ENCODE results near the gene SLC22A4. TPM values are rescaled to one million over a fixed set of nuclear protein-coding genes. Genes with fewer than 3 reads are reported as not detected.

Gene SLC22A4
- total and polyA plus RNA-seq, 2 of the 8 experiments (the other 6 are each of a cell fraction or from before 2014, with no cell fraction given), result 0.45 to 0.60 TPM

GRCh38 chr5:132293992-132294727 lies at the start of gene SLC22A4 (continued):
- no peak for TF ChIP-seq CBX5 (IDR thresholded peaks at IDR 0.05; ENCODE audit: low read depth, low read length)
- TF ChIP-seq POU5F1 (IDR thresholded peaks at IDR 0.05; ENCODE audit: low read depth, low read length), result no peak
- no peak for TF ChIP-seq CTBP2 (IDR thresholded peaks at IDR 0.05; ENCODE audit: borderline replicate concordance, insufficient read depth, insufficient read length, low read length)
- no peak for TF ChIP-seq TAF7 (optimal IDR thresholded peaks at IDR 0.05; ENCODE audit: borderline replicate concordance, low read depth, low read length)
- peak; percentile 25; the same call in 1 of the 2 replicates for TF ChIP-seq YY1 (IDR thresholded peaks at IDR 0.05; ENCODE audit: low read depth, low read length)
- peak in 1 of 2 experiments; percentile 71; a peak in 1 of 3 replicates for TF ChIP-seq EP300 (IDR thresholded peaks at IDR 0.05; ENCODE audit: borderline replicate concordance in 1 of 2, low read depth in 2 of 2, low read length in 2 of 2)
- TF ChIP-seq SP4 (IDR thresholded peaks at IDR 0.05; ENCODE audit: low read length), result no peak
- peak; percentile 79 for TF ChIP-seq MAX (IDR thresholded peaks at IDR 0.05)
- TF ChIP-seq EGR1 (IDR thresholded peaks at IDR 0.05; ENCODE audit: borderline replicate concordance, low read depth, low read length), result 0 out of 2 replicates have a peak, but pooled peaks have one; percentile 21
- TF ChIP-seq KDM4A (IDR thresholded peaks at IDR 0.05; ENCODE audit: low read depth, low read length, severe bottlenecking), result peak; percentile 16
- no peak for TF ChIP-seq TCF12 (IDR thresholded peaks at IDR 0.05; ENCODE audit: low read depth, low read length)
- no peak for TF ChIP-seq BCL11A (IDR thresholded peaks at IDR 0.05; ENCODE audit: low read depth in 2 of 2, low read length in 2 of 2)
- no peak for TF ChIP-seq SP1 (IDR thresholded peaks at IDR 0.05; ENCODE audit: low read depth, low read length)
- no peak for TF ChIP-seq CHD2 (IDR thresholded peaks at IDR 0.05; ENCODE audit: low read length)
- no peak for TF ChIP-seq CBX8 (IDR thresholded peaks at IDR 0.05; ENCODE audit: borderline replicate concordance, low read depth, low read length)
- 0 out of 3 replicates have a peak, but pooled peaks of 1 of the 2 experiments have one; percentile 9 for TF ChIP-seq POLR2A (IDR thresholded peaks at IDR 0.05; ENCODE audit: control extremely low read depth in 1 of 2, low read depth in 2 of 2, low read length in 2 of 2)
- TF ChIP-seq, protein P1, sequence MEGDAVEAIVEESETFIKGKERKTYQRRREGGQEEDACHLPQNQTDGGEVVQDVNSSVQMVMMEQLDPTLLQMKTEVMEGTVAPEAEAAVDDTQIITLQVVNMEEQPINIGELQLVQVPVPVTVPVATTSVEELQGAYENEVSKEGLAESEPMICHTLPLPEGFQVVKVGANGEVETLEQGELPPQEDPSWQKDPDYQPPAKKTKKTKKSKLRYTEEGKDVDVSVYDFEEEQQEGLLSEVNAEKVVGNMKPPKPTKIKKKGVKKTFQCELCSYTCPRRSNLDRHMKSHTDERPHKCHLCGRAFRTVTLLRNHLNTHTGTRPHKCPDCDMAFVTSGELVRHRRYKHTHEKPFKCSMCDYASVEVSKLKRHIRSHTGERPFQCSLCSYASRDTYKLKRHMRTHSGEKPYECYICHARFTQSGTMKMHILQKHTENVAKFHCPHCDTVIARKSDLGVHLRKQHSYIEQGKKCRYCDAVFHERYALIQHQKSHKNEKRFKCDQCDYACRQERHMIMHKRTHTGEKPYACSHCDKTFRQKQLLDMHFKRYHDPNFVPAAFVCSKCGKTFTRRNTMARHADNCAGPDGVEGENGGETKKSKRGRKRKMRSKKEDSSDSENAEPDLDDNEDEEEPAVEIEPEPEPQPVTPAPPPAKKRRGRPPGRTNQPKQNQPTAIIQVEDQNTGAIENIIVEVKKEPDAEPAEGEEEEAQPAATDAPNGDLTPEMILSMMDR (IDR thresholded peaks at IDR 0.05; ENCODE audit: control extremely low read depth in 1 of 3, insufficient read depth in 1 of 3, low read depth in 1 of 3, low read length in 3 of 3), result no peak
- peak; percentile 17 for TF ChIP-seq ASH2L (IDR thresholded peaks at IDR 0.05; ENCODE audit: low read length)

Measured in H1 (cell line).